Glutamatergic neuron (in vitro differentiated cells): Measurements from ENCODE around the gene AP1M1. TPM values are rescaled to one million over a fixed set of nuclear protein-coding genes. Genes with fewer than 3 reads are reported as not detected.

Experiments
- DNase-seq: peaks from one replicate; pipeline ENCODE4 v3.0.0; 2022
- H3K27ac Mint-ChIP-seq: one replicate; pipeline ENCODE4 v1.8.0; 2020; ENCODE audit warnings: mild to moderate bottlenecking, mixed read lengths, inconsistent platforms; ENCODE audit not compliant: unreplicated experiment
- H3K27me3 Mint-ChIP-seq: one replicate; pipeline ENCODE4 v1.8.0; 2020; ENCODE audit warnings: mild to moderate bottlenecking, moderate library complexity, mixed read lengths, inconsistent platforms; ENCODE audit not compliant: unreplicated experiment
- H3K36me3 Mint-ChIP-seq: one replicate; pipeline ENCODE4 v1.8.0; 2020; ENCODE audit warnings: mild to moderate bottlenecking, mixed read lengths, inconsistent platforms; ENCODE audit not compliant: unreplicated experiment
- H3K4me1 Mint-ChIP-seq: one replicate; pipeline ENCODE4 v1.8.0; 2020; ENCODE audit warnings: mild to moderate bottlenecking, low read depth, mixed read lengths, inconsistent platforms; ENCODE audit not compliant: unreplicated experiment
- H3K4me3 Mint-ChIP-seq: one replicate; pipeline ENCODE4 v1.8.0; 2020; ENCODE audit warnings: mild to moderate bottlenecking, mixed read lengths, inconsistent platforms; ENCODE audit not compliant: unreplicated experiment
- H3K9me3 Mint-ChIP-seq: one replicate; pipeline ENCODE4 v1.8.0; 2020; ENCODE audit warnings: mild to moderate bottlenecking, moderate library complexity, mixed read lengths, inconsistent platforms; ENCODE audit not compliant: unreplicated experiment
- CTCF ChIP-seq: fragments of 200-600 bp; sonication (generic); IDR thresholded peaks from one replicate; pipeline ENCODE4 v1.5.0; 2021; ENCODE audit not compliant: partially characterized antibody, unreplicated experiment
- total RNA-seq: library from RNA; stranded (reverse); fragmentation: NEBNext Ultra II Directional; extraction: Animal tissue kit (Norgen Biotek cat#: 25700); gene quantifications from one replicate; pipeline ENCODE4 v1.2.1, GENCODE V29; 2021; ENCODE audit not compliant: unreplicated experiment

The AP1M1 gene
- total RNA-seq, 1 donor from 2014 or later, result 87.6 TPM

- Mint-ChIP-seq H3K36me3 (no peaks in the 10 kb centered on the region), H3K4me1 (no peaks in the 10 kb centered on the region), H3K9me3 (no peaks in the 10 kb centered on the region), H3K27me3 (peaks cover 4% of the 10 kb centered on the region), H3K27ac (no peak overlapping the region), H3K4me3 (no peak overlapping the region)
- TF ChIP-seq CTCF, result no peak
- DNase-seq, result no peak
These were observed 42.6 kb upstream of the AP1M1 start for GRCh38 chr19:16155128-16155527.

- Mint-ChIP-seq H3K4me3 (no peak overlapping the region), H3K27ac (no peak overlapping the region), H3K36me3 (no peaks in the 10 kb centered on the region), H3K27me3 (peaks cover 4% of the 10 kb centered on the region), H3K9me3 (no peaks in the 10 kb centered on the region), H3K4me1 (no peaks in the 10 kb centered on the region)
- TF ChIP-seq CTCF, result no peak
- DNase-seq, result no peak
These were observed 40.8 kb upstream of the AP1M1 start for GRCh38 chr19:16156904-16157303.

- H3K27ac Mint-ChIP-seq, result no peak overlapping the region
- H3K4me3 Mint-ChIP-seq, result no peak overlapping the region
- peaks cover 4% of the 10 kb centered on the region for H3K27me3 Mint-ChIP-seq
- no peak for DNase-seq
- no peak for TF ChIP-seq CTCF
- H3K9me3 Mint-ChIP-seq, result no peaks in the 10 kb centered on the region
- H3K4me1 Mint-ChIP-seq, result no peaks in the 10 kb centered on the region
- H3K36me3 Mint-ChIP-seq, result no peaks in the 10 kb centered on the region
These were observed 40.1 kb upstream of the AP1M1 start for GRCh38 chr19:16157601-16158000.

- DNase-seq, result no peak
- Mint-ChIP-seq H3K4me1 (no peaks in the 10 kb centered on the region), H3K36me3 (no peaks in the 10 kb centered on the region), H3K4me3 (no peak overlapping the region), H3K9me3 (no peaks in the 10 kb centered on the region), H3K27me3 (peaks cover 4% of the 10 kb centered on the region), H3K27ac (no peak overlapping the region)
- TF ChIP-seq CTCF, result no peak
These were observed 38.1 kb upstream of the AP1M1 start for GRCh38 chr19:16159655-16160054.

- H3K4me1 Mint-ChIP-seq, result no peaks in the 10 kb centered on the region
- H3K9me3 Mint-ChIP-seq, result no peaks in the 10 kb centered on the region
- H3K27me3 Mint-ChIP-seq, result peaks cover 2% of the 10 kb centered on the region
- no peak for DNase-seq
- TF ChIP-seq CTCF, result no peak
- no peaks in the 10 kb centered on the region for H3K36me3 Mint-ChIP-seq
- H3K27ac Mint-ChIP-seq, result no peak overlapping the region
- no peak overlapping the region for H3K4me3 Mint-ChIP-seq
These were observed 37.2 kb upstream of the AP1M1 start for GRCh38 chr19:16160445-16160942.
